GM18502 (cell line): ENCODE measurements around the gene PLCB2.

Source experiments
- ATAC-seq: cut with Tn5 transposase; IDR thresholded peaks from one replicate; pipeline ENCODE4 v1.9.1; 2021; ENCODE audit warnings: mild to moderate bottlenecking; ENCODE audit not compliant: unreplicated experiment, poor library complexity

PLCB2 gene

DNA sequence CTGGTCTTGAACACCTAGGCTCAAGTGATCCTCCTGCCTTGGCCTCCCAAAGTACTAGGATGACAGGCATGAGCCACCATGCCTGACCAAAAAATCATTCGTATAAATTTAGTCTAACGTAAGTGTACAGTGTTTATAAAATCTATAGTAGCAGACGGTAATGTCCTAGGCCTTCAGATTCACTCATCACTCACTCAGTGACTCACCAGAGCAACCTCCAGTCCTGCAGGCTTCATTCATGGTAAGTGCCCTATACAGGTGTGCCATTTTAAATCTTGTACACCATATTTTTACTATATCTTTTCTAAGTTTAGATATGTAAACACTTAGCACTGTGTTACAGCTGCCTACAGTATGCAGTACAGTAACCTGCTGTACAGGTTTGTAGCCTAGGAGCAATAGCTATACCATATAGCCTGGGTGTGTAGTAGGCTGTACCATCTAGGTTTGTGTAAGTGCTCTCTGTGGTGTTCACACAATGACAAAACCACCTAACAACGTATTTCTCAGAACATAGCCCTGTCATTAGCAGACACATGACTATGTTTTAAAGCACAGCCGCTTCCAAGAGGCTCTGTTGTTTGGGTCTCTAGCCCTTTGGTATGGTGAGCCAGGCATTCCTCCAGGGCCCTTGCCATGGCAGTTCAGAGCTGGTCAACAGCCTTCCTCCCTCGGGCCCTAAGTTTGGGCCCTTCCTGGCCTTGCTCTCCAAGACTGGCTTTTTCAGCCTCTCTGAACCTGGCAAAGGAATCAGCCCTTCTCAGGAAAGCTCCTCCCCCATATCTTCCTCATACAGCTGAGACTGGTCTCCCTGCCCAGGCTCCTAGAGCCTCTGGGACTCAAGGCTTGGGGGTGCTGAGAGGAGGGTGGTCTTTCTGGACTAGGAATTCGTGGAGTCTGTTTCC is 34.9 kb upstream of the PLCB2 start:
- no peak for ATAC-seq

DNA sequence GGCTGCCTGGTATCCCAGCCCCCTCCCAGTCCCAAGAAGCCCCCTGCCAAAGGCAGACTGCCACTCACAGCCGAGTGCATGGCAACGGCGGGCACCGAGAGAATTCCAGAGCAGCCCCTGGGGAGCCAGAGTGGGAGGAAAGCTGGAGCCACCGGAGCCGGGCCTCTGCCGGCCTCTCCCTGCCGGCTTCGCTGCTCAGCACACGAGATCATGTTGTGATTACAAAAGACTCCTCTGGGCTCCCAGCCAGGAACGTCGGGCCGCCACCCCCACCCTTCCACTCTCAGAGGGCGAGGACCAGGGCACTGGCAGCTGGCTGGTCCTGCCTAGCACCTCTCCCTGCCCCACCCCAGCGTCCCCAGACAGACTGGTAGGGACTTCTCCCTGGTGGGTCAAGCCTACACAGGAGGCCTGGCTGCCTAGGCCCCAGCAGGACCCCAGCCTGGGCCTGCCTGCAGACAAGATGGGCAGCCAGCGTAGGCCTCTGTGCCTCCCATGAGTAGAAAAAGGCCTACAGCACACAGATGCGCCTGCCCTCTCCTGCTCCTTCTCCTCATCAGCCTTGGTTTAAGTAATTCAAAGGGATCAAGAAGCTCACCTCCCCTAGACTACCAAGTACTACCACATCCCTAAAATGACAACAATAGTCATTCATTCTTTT is 33.1 kb upstream of the PLCB2 start, which contains the start of gene CCDC9B:
TSS of gene CCDC9B (minus strand) at position 200 of the 661 bp plus-strand sequence. CDS start at position 80, 120 bp downstream.
- ATAC-seq: no peak

DNA sequence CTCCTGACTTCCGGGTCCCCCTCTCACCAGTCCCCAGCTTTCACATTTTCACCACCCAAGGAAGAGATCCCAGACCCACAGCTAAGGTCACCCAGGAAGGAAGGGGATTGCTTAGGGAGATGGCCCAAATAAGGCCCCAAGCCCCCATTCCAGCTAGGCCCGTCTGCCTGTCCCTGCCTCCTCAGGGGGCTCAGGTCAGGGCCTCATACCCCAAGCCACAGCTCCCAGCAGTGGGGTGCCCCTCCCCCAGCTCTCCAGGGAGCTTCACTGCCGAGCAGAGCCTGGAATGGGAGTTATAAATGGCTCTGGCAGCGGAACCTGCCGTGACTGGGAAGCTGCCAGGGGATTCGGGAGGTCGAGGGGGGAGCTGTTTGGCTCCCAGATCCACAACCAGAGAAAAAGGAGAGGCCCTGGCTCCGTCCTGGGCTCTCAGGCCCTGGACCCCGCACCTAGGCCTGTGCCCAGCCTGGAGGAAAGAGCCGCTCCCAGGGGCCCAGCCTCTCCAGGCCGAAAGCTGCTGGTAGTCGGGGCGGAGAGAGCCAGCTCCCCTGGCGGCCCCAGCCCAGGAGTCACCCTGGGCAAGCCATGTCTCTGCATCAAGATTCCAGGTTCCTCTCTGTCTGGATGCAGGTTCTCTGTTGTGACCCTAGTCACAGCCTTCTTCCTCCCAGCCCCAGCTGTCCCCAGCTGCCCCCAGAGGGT is 32.5 kb upstream of the PLCB2 start:
- no peak for ATAC-seq

- no peak for ATAC-seq
Measured at GRCh38 chr15:40339621-40339945, 31.8 kb upstream of the PLCB2 start.

DNA sequence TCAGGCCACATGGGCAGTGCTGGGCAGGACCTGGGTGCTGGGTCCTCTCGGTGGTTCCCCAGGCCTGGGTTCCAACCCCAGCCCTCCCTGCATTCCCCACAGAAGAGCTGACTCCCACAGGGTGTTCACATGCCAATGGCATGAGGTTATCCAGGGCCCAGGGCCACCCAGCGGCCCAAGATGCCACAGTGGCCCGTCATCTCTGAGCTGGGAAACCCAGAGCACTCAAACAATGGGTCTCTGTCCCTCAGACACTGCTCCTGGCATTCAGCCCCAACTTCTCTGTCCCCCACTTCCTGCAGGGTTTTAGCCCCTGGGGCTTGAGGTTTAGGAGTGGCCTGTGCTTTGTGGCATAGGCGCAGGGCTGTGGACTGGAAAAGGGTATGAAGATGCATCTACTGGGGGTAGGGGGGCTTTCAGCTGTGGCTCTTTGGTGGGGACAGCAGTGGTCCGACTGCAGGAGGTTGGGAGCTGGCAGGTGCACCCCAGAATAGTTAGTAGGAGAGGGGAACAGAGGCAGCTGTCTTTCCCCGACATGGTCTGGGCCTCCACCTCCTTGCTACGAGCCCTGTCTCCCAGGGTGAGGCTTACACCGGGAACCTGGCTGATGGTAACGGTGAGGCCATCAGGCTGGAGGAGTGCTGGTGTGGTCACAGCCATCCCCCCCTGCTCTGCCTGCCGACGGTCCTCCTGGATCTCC is 31.3 kb upstream of the PLCB2 start:
- ATAC-seq: no peak

- ATAC-seq: peak; percentile 52
Measured at GRCh38 chr15:40338041-40338657, 30.4 kb upstream of the PLCB2 start.

GRCh38 chr15:40337597-40337996 is 29.9 kb upstream of the PLCB2 start:
- ATAC-seq: no peak

DNA sequence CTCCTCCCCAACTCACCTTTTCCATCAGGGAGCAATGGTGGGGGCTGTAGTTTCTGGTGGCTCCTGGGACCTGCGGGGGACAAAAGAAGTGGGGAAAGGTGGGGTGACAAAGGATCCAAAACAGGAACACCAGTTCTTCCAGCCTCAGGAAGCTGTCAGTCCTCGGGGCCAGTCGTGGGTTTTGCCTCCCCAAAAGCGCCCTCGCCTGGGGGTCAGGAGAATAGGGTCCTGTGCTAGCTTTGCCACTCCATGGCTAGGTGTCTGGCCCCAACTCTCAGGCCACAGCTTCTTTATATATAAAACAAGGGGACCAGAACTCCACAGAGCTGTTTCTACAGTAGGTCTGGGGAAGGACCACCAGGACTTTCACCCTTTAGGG is 29.0 kb upstream of the PLCB2 start:
- ATAC-seq: no peak

DNA sequence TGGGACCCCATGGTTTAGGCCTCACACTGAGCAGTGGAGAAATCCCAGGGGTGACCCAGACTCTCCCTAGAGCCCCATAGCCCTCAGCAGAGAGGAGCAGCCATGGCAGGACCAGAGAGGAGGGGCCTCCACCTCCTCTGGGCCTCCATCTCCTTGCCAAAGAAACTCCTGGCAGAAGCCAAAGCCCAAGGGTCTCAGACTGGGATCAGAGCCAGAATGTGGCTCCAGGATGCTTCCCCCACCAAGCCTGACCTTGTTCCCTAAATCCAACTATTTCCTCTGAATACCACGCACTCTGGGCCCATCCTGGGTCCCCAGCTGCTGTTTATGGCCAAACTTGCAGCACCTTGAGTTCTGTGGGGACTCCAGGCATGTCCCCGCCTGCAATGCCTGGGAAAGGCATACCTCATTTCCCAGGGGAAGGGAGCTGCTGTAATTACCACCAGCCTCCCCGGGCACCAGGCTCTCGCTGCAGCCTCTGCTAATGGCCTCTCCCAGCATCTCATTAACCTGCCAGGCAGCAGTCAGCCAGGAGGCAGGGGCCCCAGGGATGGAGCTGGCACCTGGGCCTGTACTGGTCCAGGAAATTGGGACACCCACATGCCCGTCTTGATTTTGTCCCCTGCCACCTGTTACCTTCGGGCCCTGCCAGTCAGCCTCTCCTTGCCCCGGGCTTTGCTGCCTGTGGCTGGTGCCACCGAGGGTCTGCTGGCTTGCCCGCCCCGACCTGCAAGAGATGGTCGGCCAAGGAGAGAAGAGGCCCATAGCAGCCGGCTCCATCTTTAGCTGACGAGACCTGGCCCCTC is 28.4 kb upstream of the PLCB2 start:
- ATAC-seq: no peak

DNA sequence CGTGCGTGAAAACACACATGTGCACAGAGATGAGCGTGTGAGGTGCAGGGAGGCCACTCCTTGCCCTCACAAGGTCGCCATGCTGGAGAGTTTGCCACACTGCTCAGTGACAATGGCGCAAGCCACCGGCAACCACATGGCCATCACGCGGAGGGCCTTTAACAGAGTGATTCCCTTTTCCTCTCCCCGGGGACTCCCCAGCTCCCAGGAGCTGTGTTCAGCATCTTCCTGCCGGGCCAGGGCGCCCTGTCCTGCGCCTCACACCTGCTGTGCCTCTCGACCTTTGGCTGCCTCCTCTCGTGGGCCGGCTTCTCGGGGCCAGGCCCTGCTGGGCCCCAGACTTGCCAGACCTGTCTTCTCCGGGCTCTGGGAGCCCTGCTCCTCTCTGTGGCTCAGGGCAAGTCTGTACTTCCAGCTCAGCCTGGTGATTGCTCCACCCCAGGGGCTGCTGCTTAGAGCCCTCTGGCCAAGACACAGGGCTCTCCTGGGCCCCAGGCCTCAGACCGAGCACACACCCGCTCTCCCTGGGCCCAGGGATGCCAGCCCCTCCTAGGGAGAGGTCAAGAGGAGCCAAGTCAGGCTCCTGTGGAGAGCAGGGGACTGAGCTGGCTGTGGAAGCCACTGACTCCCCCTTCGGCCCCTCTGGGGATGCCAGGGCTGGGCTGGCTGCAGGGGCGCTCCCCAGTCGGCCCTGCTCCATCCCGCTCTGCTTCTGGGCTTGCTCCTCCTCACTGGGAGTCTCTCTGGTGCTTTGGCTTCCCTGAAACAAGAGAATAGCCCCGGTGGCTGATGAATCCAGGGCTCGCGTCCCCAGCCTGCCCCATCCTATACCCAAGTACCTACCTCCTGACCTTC is 27.4 kb upstream of the PLCB2 start:
- no peak for ATAC-seq

- no peak for ATAC-seq
Measured at GRCh38 chr15:40334541-40334940, 26.8 kb upstream of the PLCB2 start.

DNA sequence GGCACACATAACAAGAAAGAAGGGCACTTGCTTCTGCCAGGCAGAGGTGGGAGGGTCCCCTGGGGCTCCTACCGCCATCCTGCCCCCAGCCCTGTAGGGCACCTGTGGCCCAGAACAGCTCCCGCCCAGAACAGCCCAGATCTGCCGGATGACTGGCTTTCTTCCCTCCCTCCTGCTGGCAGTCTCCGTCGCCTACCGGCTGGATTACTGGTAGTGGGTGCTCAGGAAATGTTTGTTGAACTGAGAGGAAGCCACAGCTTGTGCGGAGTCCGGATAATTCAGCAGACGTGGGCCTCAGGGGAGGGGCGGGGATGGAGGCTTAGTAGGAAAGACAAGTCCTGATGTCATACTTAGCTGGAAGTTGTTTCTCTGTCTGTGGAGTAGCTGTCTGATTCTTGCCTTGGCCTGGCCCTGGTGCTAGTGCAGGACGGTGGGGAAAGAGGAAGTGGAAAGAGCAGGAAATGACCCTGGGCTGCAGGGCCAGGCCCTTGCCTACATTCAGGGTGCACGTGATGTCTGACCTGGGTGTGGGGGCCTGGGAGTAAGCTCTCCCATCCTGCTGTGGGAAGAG is 26.3 kb upstream of the PLCB2 start:
- no peak for ATAC-seq

DNA sequence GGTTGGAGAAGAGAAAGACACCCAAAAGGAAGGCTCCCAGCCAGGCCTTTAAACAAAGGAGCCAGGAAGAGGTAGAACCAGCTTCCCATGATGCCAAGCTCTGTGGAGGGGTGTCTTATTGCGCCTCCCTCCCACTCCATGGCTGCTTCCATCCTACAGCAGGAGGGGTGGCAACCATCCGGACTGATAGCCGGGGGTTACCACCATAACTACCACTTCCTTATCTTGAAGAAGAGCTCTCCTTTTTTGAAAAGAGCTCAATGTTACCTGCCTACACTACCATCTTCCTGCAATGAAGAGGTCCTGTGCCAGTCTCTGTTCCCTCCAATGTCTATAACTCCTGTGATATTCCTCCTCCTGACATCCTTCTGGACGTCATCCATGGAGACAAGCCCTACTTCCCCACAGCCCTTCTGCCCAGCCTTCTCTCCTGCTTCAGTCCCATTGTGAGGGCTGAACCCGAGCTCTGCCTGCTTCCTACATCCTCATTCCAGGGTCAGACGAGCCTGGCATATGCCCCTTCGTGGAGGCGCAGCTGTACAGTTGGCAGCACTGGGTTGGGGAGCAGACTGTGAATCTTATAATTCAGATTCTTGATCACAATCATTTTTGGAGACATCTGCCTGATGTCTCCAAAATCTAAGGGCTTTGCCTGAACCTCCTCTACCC is 24.5 kb upstream of the PLCB2 start:
- no peak for ATAC-seq

DNA sequence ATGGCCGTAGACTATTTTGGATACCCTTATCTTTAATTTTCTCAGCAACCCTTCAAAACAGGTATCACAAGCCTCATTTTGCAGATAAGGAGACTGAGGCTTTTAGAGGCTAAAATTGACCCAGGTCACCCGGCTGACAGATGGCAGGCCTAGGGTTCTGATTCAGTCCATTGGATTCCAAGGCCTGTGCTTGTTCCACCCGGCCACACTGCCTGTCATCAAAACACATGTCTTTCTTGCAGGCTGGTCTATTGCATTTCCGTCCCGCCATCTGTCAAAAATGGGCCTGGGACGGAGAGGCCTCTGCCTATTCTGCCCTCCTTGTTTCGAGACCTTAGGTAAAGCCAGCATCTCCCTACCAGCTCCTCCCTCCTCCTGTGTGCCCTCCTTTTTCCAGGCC is 23.9 kb upstream of the PLCB2 start:
- ATAC-seq: no peak

GRCh38 chr15:40331026-40331425 is 23.3 kb upstream of the PLCB2 start:
- ATAC-seq: no peak

- ATAC-seq: no peak
Measured at GRCh38 chr15:40330368-40330836, 22.7 kb upstream of the PLCB2 start.

GRCh38 chr15:40329804-40330203 is 22.1 kb upstream of the PLCB2 start:
- ATAC-seq: no peak
